Mesendoderm (in vitro differentiated cells): Measurements from ENCODE around the gene DUSP16.
A peak's percentile ranks its signal among the peaks of the same experiment; 100 is the strongest.
"Not testable (repeated sequence)": the region's sequence is repeated elsewhere in the genome, so short reads cannot be mapped to it uniquely, and the experiment has no call there.

Source experiments
- DNase-seq: peaks from one replicate; pipeline ENCODE4 v3.0.0; 2013
- H2AK5ac ChIP-seq: 2 replicates; pipeline ENCODE4 v1.6.1; 2013; ENCODE audit warnings: low read length, inconsistent platforms
- H2BK120ac ChIP-seq: 2 replicates; pipeline ENCODE4 v1.6.1; 2013; ENCODE audit warnings: low read depth, mild to moderate bottlenecking, low read length, moderate library complexity, mixed read lengths
- H2BK15ac ChIP-seq: replicated peaks from 2 replicates; pipeline ENCODE4 v1.6.1; 2013; ENCODE audit warnings: low read depth, mild to moderate bottlenecking, moderate library complexity
- H2BK5ac ChIP-seq: 2 replicates; pipeline ENCODE4 v1.6.1; 2013; ENCODE audit warnings: low read length, inconsistent platforms
- H3K18ac ChIP-seq: 2 replicates; pipeline ENCODE4 v1.6.1; 2013; ENCODE audit warnings: mild to moderate bottlenecking, low read length, mixed read lengths
- H3K23ac ChIP-seq: one replicate; pipeline ENCODE4 v1.6.1; 2013; ENCODE audit warnings: low read length
- H3K27ac ChIP-seq: 2 replicates; pipeline ENCODE4 v1.5.1; 2013; ENCODE audit warnings: low read depth, mild to moderate bottlenecking, inconsistent platforms, low read length, moderate library complexity
- H3K27me3 ChIP-seq: 2 replicates; pipeline ENCODE4 v1.6.1; 2013; ENCODE audit warnings: low read length, control low read depth, mild to moderate bottlenecking, inconsistent platforms; ENCODE audit not compliant: insufficient read depth, poor library complexity
- H3K36me3 ChIP-seq: 2 replicates; pipeline ENCODE4 v1.6.1; 2013; ENCODE audit warnings: low read length, inconsistent platforms; ENCODE audit not compliant: control insufficient read depth, insufficient read depth
- H3K4ac ChIP-seq: one replicate; pipeline ENCODE4 v1.6.1; 2013; ENCODE audit warnings: low read depth, mild to moderate bottlenecking, low read length, moderate library complexity
- H3K4me1 ChIP-seq: 2 replicates; pipeline ENCODE4 v1.6.1; 2013; ENCODE audit warnings: low read depth, low read length, inconsistent platforms; ENCODE audit not compliant: control insufficient read depth
- H3K4me2 ChIP-seq: 2 replicates; pipeline ENCODE4 v1.6.1; 2013; ENCODE audit warnings: low read length
- H3K4me3 ChIP-seq: 2 replicates; pipeline ENCODE4 v1.5.1; 2013; ENCODE audit warnings: mild to moderate bottlenecking, low read length
- H3K56ac ChIP-seq: one replicate; pipeline ENCODE4 v1.6.1; 2013; ENCODE audit warnings: low read length
- H3K79me1 ChIP-seq: 2 replicates; pipeline ENCODE4 v1.6.1; 2013; ENCODE audit warnings: low read length, inconsistent platforms
- H3K79me2 ChIP-seq: 2 replicates; pipeline ENCODE4 v1.6.1; 2013; ENCODE audit warnings: mild to moderate bottlenecking, low read length; ENCODE audit not compliant: control insufficient read depth, insufficient read depth
- H3K9ac ChIP-seq: 2 replicates; pipeline ENCODE4 v1.6.1; 2013; ENCODE audit warnings: low read length, inconsistent platforms
- H4K5ac ChIP-seq: one replicate; pipeline ENCODE4 v1.6.1; 2013; ENCODE audit warnings: low read length
- H4K8ac ChIP-seq: one replicate; pipeline ENCODE4 v1.6.1; 2013; ENCODE audit warnings: low read depth, mild to moderate bottlenecking, control low read depth, low read length, moderate library complexity
- WGBS: extraction: QIAGEN DNeasy Blood & Tissue Kit; methylation state at CpG from one replicate; pipeline ENCODE4 v1.1.7; 2013; ENCODE audit warnings: low lambda C conversion rate, missing lambda C conversion rate; ENCODE audit not compliant: insufficient coverage; ENCODE audit errors: extremely low coverage; 5-methylcytosine and 5-hydroxymethylcytosine counted together

DUSP16 gene

DNA sequence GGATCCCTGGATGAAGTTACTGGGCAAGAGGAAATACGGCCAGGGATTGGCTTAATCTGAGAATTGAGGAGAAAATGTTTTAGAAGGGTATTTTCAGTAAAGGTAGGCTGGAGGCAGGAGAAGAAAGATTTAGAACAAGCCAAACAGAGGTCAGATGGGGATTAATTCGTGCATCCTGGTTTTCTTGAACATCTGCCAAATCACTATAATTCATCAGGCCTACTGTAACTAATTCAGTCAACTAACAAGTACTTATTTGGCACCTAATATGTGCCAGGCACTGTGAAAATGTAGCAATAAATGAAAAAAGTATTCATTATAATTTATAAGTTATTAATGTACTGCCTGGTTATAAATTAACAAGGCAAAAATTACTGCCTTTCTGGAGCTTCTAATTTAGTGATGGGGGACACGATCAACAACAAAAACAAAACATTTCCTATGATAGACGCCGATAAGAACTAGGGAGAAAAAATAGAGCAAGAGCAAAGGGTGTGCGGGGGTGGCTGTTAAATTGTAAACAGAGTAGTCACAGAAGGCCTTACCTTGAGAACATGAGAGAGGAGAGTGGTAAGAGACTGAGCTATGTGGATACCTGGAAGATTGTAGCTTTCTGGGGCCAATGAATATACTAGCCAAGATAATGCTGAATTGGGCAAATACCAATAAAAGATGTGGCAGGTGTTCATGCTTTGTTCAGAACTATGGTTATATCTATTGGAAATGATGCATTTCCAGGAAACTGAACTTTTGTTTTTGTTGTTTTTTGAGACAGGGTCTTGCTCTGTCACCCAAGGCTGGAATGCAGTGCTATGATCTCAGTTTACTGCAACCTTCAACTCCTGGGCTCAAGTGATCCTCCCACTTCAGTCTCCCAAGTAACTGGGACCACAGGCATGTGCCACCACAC lies 34.0 kb downstream of the DUSP16 start:
- no peak overlapping the region for H2BK15ac ChIP-seq
- no peak overlapping the region for H4K5ac ChIP-seq
- H3K79me2 ChIP-seq = no peaks in the 10 kb centered on the region
- H2AK5ac ChIP-seq = no peak overlapping the region
- H2BK5ac ChIP-seq = no peak overlapping the region
- no peak overlapping the region for H3K4me3 ChIP-seq
- no peak overlapping the region for H3K23ac ChIP-seq
- no peak overlapping the region for H3K9ac ChIP-seq
- H3K36me3 ChIP-seq = no peaks in the 10 kb centered on the region
- no peak overlapping the region for H4K8ac ChIP-seq
- H2BK120ac ChIP-seq = no peak overlapping the region
- H3K27me3 ChIP-seq = no peaks in the 10 kb centered on the region
- peaks cover 3% of the 10 kb centered on the region for H3K79me1 ChIP-seq
- H3K27ac ChIP-seq = no peak overlapping the region
- no peak for DNase-seq
- no peak overlapping the region for H3K4ac ChIP-seq
- no peak overlapping the region for H3K4me2 ChIP-seq
- no peak overlapping the region for H3K18ac ChIP-seq
- no peak overlapping the region for H3K56ac ChIP-seq
- WGBS = no CpG with 5 or more reads among the region's 6 CpGs
- no peaks in the 10 kb centered on the region for H3K4me1 ChIP-seq

DNA sequence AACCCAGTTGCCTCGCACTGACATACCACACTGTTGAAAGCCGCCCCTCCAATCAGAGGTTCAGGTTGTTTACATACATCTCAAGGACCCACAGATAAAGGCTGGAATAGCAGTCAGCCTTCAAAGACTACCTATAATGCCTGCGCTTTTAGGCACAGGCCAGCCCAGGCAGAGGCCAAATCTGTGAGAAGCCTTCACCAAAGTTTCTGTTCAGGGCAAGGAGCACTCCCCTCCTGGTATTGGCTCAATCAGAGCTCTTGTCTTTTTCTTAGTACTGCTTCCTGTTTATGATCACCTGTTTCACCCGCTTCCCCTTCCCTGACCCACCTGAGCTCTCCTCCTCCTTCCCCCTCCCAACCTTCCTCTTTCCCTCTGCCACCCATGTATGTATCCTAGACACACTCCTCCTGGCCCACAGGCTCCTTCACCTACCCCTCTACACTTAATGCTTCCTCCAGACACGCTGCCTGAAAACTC lies 34.8 kb downstream of the DUSP16 start:
- WGBS = no CpG with 5 or more reads among the region's 5 CpGs
- H4K8ac ChIP-seq = no peak overlapping the region
- H2BK120ac ChIP-seq = no peak overlapping the region
- H3K23ac ChIP-seq = no peak overlapping the region
- DNase-seq = peak; percentile 37
- no peaks in the 10 kb centered on the region for H3K36me3 ChIP-seq
- no peak overlapping the region for H3K4me2 ChIP-seq
- H3K27ac ChIP-seq = no peak overlapping the region
- H3K27me3 ChIP-seq = no peaks in the 10 kb centered on the region
- no peak overlapping the region for H3K56ac ChIP-seq
- H3K79me2 ChIP-seq = no peaks in the 10 kb centered on the region
- H2BK15ac ChIP-seq = no peak overlapping the region
- no peak overlapping the region for H2BK5ac ChIP-seq
- no peak overlapping the region for H4K5ac ChIP-seq
- H3K4me1 ChIP-seq = no peaks in the 10 kb centered on the region
- H2AK5ac ChIP-seq = no peak overlapping the region
- H3K9ac ChIP-seq = no peak overlapping the region
- H3K18ac ChIP-seq = no peak overlapping the region
- H3K79me1 ChIP-seq = peaks cover 4% of the 10 kb centered on the region
- H3K4me3 ChIP-seq = no peak overlapping the region
- H3K4ac ChIP-seq = no peak overlapping the region

DNA sequence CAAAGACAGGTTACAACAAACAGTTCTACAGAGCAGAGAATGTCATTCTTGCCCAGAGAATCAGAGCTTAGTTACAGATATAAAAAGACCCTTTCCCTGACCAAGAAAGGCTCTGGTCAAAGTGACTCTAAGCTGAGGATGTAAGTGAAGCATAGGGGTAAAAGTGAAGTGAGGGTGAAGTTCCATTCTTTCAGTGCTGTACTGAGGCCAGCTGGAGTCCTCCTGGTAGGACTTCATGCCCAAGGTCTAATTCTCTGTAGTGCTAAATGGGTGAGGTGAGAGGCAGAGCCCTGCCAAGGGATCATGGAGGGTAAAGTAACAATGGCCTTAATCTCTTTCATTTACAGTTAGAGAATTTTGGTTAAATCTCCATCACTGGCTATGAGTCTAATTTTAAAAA lies 38.5 kb downstream of the DUSP16 start:
- Histone ChIP-seq H3K27ac (no peak overlapping the region), H3K56ac (no peak overlapping the region), H3K4me2 (no peak overlapping the region), H3K9ac (no peak overlapping the region), H3K23ac (no peak overlapping the region), H2AK5ac (no peak overlapping the region), H2BK5ac (no peak overlapping the region), H3K79me1 (peaks cover 4% of the 10 kb centered on the region), H3K18ac (no peak overlapping the region), H4K8ac (no peak overlapping the region), H3K36me3 (no peaks in the 10 kb centered on the region), H3K27me3 (no peaks in the 10 kb centered on the region), H3K4ac (no peak overlapping the region), H3K4me3 (no peak overlapping the region), H3K4me1 (peaks cover 3% of the 10 kb centered on the region), H4K5ac (no peak overlapping the region), H2BK120ac (no peak overlapping the region), H3K79me2 (no peaks in the 10 kb centered on the region), H2BK15ac (no peak overlapping the region)
- no peak for DNase-seq

DNA sequence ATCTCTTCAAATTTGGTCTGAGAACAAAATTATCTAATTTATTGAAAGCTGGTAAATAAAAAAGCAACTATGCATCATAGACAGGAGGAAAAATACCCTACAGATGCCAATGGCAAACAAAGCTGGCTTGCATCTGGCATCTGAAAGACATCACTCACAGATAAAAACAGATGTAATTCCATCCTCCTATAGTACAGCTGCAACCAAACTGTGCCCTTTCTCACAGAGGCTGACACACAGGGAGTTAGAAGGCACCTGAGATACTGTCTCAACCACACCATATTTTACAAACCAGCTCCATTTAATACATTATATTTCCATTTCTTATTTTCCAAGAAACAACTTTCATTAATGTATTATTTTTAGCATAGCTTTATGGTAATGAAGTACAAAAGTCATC lies 39.4 kb downstream of the DUSP16 start:
- H3K18ac ChIP-seq = no peak overlapping the region
- no peak overlapping the region for H2BK5ac ChIP-seq
- no peak overlapping the region for H3K27ac ChIP-seq
- no peak overlapping the region for H2AK5ac ChIP-seq
- no peak overlapping the region for H3K23ac ChIP-seq
- no peaks in the 10 kb centered on the region for H3K79me2 ChIP-seq
- H2BK15ac ChIP-seq = no peak overlapping the region
- H3K36me3 ChIP-seq = no peaks in the 10 kb centered on the region
- H3K4me2 ChIP-seq = no peak overlapping the region
- no peak overlapping the region for H4K8ac ChIP-seq
- H3K4me3 ChIP-seq = no peak overlapping the region
- no peak for DNase-seq
- H3K56ac ChIP-seq = no peak overlapping the region
- no peak overlapping the region for H4K5ac ChIP-seq
- H3K4me1 ChIP-seq = peaks cover 3% of the 10 kb centered on the region
- no peak overlapping the region for H2BK120ac ChIP-seq
- H3K9ac ChIP-seq = no peak overlapping the region
- H3K4ac ChIP-seq = no peak overlapping the region
- no peaks in the 10 kb centered on the region for H3K27me3 ChIP-seq
- H3K79me1 ChIP-seq = peaks cover 4% of the 10 kb centered on the region

DNA sequence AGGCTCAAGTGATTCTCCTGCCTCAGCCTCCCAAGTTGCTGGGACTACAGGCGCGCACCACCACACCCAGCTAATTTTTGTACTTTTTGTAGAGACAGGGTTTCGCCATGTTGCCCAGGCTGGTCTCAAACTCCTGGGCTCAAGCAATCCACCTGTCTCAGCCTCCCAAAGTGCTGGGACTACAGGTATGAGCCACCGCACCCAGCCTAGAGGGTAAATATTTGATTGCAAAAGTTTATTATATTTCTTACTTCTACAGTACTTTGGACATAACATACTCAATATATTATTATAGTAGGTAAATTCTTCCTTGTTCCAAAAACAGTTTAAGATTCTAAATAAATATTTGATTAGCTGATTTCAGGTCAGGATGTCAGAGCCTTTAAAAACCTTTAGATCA lies 40.0 kb downstream of the DUSP16 start:
- not testable (repeated sequence) for H3K56ac ChIP-seq, H3K27me3 ChIP-seq, H3K23ac ChIP-seq, H2BK15ac ChIP-seq, H3K27ac ChIP-seq, H3K4me3 ChIP-seq, DNase-seq, H3K4me1 ChIP-seq, H4K8ac ChIP-seq, H3K4ac ChIP-seq, H3K79me2 ChIP-seq, H3K18ac ChIP-seq, H3K79me1 ChIP-seq, H4K5ac ChIP-seq, H2BK5ac ChIP-seq, H3K36me3 ChIP-seq, H3K4me2 ChIP-seq, H3K9ac ChIP-seq, H2AK5ac ChIP-seq, H2BK120ac ChIP-seq
- no CpG with 5 or more reads among the region's 4 CpGs for whole genome bisulfite sequencing

DNA sequence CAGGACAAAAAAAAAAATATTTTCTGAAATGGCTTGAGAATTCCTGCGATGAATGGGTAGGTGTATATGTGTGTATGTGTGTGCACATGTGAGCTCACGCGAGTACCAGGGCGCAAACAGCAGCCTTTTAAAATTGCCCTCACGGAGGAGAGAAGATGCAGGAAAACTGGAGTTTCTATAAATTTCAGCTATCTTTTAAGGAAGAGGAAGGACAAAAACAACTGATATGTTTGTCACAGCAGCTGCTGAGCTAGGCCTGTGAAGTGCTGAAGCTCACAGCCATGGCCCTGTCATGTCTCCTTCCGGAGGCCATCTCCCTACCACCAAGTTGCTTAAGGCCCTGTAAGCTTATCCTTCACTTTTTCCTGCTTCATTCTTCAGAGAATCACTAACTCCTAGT lies 40.8 kb downstream of the DUSP16 start:
- Histone ChIP-seq H2BK5ac (no peak overlapping the region), H3K4ac (no peak overlapping the region), H4K5ac (no peak overlapping the region), H4K8ac (no peak overlapping the region), H2AK5ac (no peak overlapping the region), H2BK120ac (no peak overlapping the region), H3K79me2 (no peaks in the 10 kb centered on the region), H3K36me3 (no peaks in the 10 kb centered on the region), H3K23ac (no peak overlapping the region), H3K27ac (no peak overlapping the region), H3K9ac (no peak overlapping the region), H3K4me3 (no peak overlapping the region), H3K27me3 (no peaks in the 10 kb centered on the region), H3K4me1 (peaks cover 3% of the 10 kb centered on the region), H3K4me2 (no peak overlapping the region), H3K56ac (no peak overlapping the region), H2BK15ac (no peak overlapping the region), H3K18ac (no peak overlapping the region), H3K79me1 (peaks cover 5% of the 10 kb centered on the region)
- DNase-seq = no peak
- WGBS = no CpG with 5 or more reads among the region's 6 CpGs
